Vagina (tissue), 2 donors: ENCODE data around the gene KIAA1671. TPM values are rescaled to one million over a fixed set of nuclear protein-coding genes. Genes with fewer than 3 reads are reported as not detected.

Experiments
- DNase-seq, 2 donors: peaks; one replicate each; pipeline ENCODE4 v3.0.0-alpha.2; 2017; ENCODE audit errors: extremely low spot score in 2 of 2
- H3K27ac ChIP-seq: fragments of 200-600 bp; sonication (generic); one replicate; pipeline ENCODE4 v1.5.1; 2019
- H3K27me3 ChIP-seq: fragments of 200-600 bp; sonication (generic); one replicate; pipeline ENCODE4 v1.5.1; 2019
- H3K36me3 ChIP-seq, 2 donors: fragments of 200-600 bp; sonication (generic); one replicate each; pipeline ENCODE4 v1.5.1; 2017 to 2019
- H3K4me1 ChIP-seq: fragments of 200-600 bp; sonication (generic); one replicate; pipeline ENCODE4 v1.5.1; 2019
- H3K4me3 ChIP-seq, 2 donors: fragments of 200-600 bp; sonication (generic); 1 replicate in 1 of 2; 2 replicates in 1 of 2; pipeline ENCODE4 v1.5.1; 2016 to 2019
- H3K9me3 ChIP-seq: fragments of 200-600 bp; sonication (generic); one replicate; pipeline ENCODE4 v1.5.1; 2019
- POLR2A ChIP-seq, 2 donors: fragments of 450-650 bp; IDR thresholded peaks; one replicate each; pipeline ENCODE4 v1.6.1; 2017; ENCODE audit warnings: antibody characterized with exemption in 2 of 2, mild to moderate bottlenecking in 2 of 2, moderate library complexity in 2 of 2
- POLR2AphosphoS5 ChIP-seq, 2 donors: sonication (generic); formaldehyde crosslinking; IDR thresholded peaks; one replicate each; pipeline ENCODE4 v1.9.0; 2017; ENCODE audit warnings: antibody characterized with exemption in 2 of 2, mild to moderate bottlenecking in 2 of 2, low read depth in 1 of 2; ENCODE audit not compliant: insufficient read depth in 1 of 2
- intact Hi-C: fragments of 100-400 bp; cut with DNase I; formaldehyde crosslinking; loops from one replicate; pipeline ENCODE4 v1.15.1; 2023
- total RNA-seq: library from RNA; depleted of rRNA; stranded (reverse); fragments of >200 nt; gene quantifications from one replicate; pipeline ENCODE4 v1.2.3, GENCODE V29; 2016
- TF ChIP-seq, protein P1 (sequence below), 3 experiments: fragments of 450-650 bp in 2 of 3; fragments of 200-600 bp in 1 of 3; sonication (generic) in 1 of 3; IDR thresholded peaks; one replicate each; pipeline ENCODE4 v1.5.1; 2017 to 2019; ENCODE audit warnings: antibody characterized with exemption in 3 of 3, mild to moderate bottlenecking in 2 of 3, moderate library complexity in 2 of 3

KIAA1671 gene
- total RNA-seq, 1 donor from 2014 or later, result 54.0 TPM

DNA sequence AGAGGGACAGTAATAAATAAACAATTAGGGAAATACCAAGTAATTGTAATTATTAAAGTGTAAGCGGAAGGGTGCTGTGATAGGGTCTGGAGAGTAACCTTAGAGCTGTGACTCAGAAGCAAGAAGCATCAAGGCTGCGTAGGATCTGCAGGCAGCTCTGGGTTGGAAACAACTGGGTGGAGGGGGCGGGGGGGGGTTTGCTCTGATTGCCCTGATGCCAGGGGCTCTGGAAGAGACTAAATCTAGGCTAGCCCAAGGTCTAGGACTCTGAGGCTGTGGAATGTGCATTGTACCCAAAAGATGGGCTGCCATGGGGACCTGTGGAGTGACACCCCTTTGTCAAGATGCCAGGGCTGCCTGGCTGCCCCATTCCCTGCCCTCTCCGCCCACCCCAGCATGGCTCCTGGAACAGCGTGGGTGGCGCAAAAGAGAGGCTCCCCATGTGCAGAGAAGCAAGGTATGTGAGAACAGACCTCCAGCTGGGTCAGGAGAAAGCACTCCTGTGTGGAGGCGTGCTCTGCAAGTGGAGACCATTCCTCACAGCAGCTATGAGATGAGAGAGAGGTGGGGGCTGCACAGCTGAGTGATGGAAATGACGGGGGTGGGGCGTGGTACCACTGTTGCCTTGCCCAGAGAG lies 146.0 kb downstream of the KIAA1671 start:
- DNase-seq, result no peak
- no peaks in the 10 kb centered on the region for H3K36me3 ChIP-seq
- H3K9me3 ChIP-seq, result no peaks in the 10 kb centered on the region
- intact Hi-C loops, result no loop called here
- no peak overlapping the region for H3K27ac ChIP-seq
- H3K4me3 ChIP-seq, result no peak overlapping the region
- H3K4me1 ChIP-seq, result no peaks in the 10 kb centered on the region
- no peak for TF ChIP-seq POLR2A (IDR thresholded peaks at IDR 0.05)
- TF ChIP-seq POLR2AphosphoS5 (IDR thresholded peaks at IDR 0.05; ENCODE audit: insufficient read depth in 1 of 2, low read depth in 1 of 2), result no peak
- TF ChIP-seq, protein P1, sequence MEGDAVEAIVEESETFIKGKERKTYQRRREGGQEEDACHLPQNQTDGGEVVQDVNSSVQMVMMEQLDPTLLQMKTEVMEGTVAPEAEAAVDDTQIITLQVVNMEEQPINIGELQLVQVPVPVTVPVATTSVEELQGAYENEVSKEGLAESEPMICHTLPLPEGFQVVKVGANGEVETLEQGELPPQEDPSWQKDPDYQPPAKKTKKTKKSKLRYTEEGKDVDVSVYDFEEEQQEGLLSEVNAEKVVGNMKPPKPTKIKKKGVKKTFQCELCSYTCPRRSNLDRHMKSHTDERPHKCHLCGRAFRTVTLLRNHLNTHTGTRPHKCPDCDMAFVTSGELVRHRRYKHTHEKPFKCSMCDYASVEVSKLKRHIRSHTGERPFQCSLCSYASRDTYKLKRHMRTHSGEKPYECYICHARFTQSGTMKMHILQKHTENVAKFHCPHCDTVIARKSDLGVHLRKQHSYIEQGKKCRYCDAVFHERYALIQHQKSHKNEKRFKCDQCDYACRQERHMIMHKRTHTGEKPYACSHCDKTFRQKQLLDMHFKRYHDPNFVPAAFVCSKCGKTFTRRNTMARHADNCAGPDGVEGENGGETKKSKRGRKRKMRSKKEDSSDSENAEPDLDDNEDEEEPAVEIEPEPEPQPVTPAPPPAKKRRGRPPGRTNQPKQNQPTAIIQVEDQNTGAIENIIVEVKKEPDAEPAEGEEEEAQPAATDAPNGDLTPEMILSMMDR (IDR thresholded peaks at IDR 0.05), result no peak
- no peaks in the 10 kb centered on the region for H3K27me3 ChIP-seq

GRCh38 chr22:25099202-25099601 lies 146.7 kb downstream of the KIAA1671 start:
- no peaks in the 10 kb centered on the region for H3K9me3 ChIP-seq
- intact Hi-C loops, result no loop called here
- TF ChIP-seq POLR2AphosphoS5 (IDR thresholded peaks at IDR 0.05; ENCODE audit: insufficient read depth in 1 of 2, low read depth in 1 of 2) (no peak), POLR2A (IDR thresholded peaks at IDR 0.05) (no peak)
- TF ChIP-seq, protein P1 (IDR thresholded peaks at IDR 0.05), result no peak
- H3K4me3 ChIP-seq, result no peak overlapping the region
- no peak overlapping the region for H3K27ac ChIP-seq
- no peak for DNase-seq
- no peaks in the 10 kb centered on the region for H3K27me3 ChIP-seq
- no peaks in the 10 kb centered on the region for H3K36me3 ChIP-seq
- H3K4me1 ChIP-seq, result no peaks in the 10 kb centered on the region

GRCh38 chr22:25100402-25100801 lies 147.9 kb downstream of the KIAA1671 start:
- no peak for TF ChIP-seq POLR2AphosphoS5 (IDR thresholded peaks at IDR 0.05; ENCODE audit: insufficient read depth in 1 of 2, low read depth in 1 of 2)
- TF ChIP-seq, protein P1 (IDR thresholded peaks at IDR 0.05), result no peak
- no peak for TF ChIP-seq POLR2A (IDR thresholded peaks at IDR 0.05)

GRCh38 chr22:25100948-25101347 lies 148.4 kb downstream of the KIAA1671 start:
- Histone ChIP-seq H3K4me1 (no peaks in the 10 kb centered on the region), H3K27me3 (no peaks in the 10 kb centered on the region), H3K27ac (no peak overlapping the region), H3K9me3 (no peaks in the 10 kb centered on the region), H3K36me3 (no peaks in the 10 kb centered on the region), H3K4me3 (no peak overlapping the region)
- no peak for DNase-seq
- intact Hi-C loops, result no loop called here
- no peak for TF ChIP-seq POLR2A (IDR thresholded peaks at IDR 0.05)
- no peak for TF ChIP-seq POLR2AphosphoS5 (IDR thresholded peaks at IDR 0.05; ENCODE audit: insufficient read depth in 1 of 2, low read depth in 1 of 2)
- TF ChIP-seq, protein P1 (IDR thresholded peaks at IDR 0.05), result no peak

More at GRCh38 chr22:25100402-25100801, 147.9 kb downstream of the KIAA1671 start:
- DNase-seq, result no peak
- no peak overlapping the region for H3K27ac ChIP-seq
- H3K27me3 ChIP-seq, result no peaks in the 10 kb centered on the region
- H3K36me3 ChIP-seq, result no peaks in the 10 kb centered on the region
- no peaks in the 10 kb centered on the region for H3K4me1 ChIP-seq
- intact Hi-C loops, result no loop called here
- no peak overlapping the region for H3K4me3 ChIP-seq
- H3K9me3 ChIP-seq, result no peaks in the 10 kb centered on the region

- DNase-seq, result no peak
- Histone ChIP-seq H3K36me3 (no peaks in the 10 kb centered on the region), H3K4me1 (no peaks in the 10 kb centered on the region), H3K27ac (no peak overlapping the region), H3K4me3 (no peak overlapping the region), H3K9me3 (no peaks in the 10 kb centered on the region), H3K27me3 (no peaks in the 10 kb centered on the region)
- TF ChIP-seq POLR2AphosphoS5 (IDR thresholded peaks at IDR 0.05; ENCODE audit: insufficient read depth in 1 of 2, low read depth in 1 of 2) (no peak), POLR2A (IDR thresholded peaks at IDR 0.05) (no peak)
- TF ChIP-seq, protein P1 (IDR thresholded peaks at IDR 0.05), result no peak
- intact Hi-C loops, result no loop called here
Observed at GRCh38 chr22:25101501-25101900, 149.0 kb downstream of the KIAA1671 start.
